Stimulated activated CD4-positive, alpha-beta T cell treated with anti-CD3 and anti-CD28 coated beads, Interleukin-2, amount 100 ng/mL, for 24 hours (primary cell): ENCODE data around the gene PDLIM1.

ENCODE experiments used
- DNase-seq, 2 donors: peaks; one replicate each; pipeline ENCODE4 v3.0.0-alpha.2; 2020

The PDLIM1 gene

DNA sequence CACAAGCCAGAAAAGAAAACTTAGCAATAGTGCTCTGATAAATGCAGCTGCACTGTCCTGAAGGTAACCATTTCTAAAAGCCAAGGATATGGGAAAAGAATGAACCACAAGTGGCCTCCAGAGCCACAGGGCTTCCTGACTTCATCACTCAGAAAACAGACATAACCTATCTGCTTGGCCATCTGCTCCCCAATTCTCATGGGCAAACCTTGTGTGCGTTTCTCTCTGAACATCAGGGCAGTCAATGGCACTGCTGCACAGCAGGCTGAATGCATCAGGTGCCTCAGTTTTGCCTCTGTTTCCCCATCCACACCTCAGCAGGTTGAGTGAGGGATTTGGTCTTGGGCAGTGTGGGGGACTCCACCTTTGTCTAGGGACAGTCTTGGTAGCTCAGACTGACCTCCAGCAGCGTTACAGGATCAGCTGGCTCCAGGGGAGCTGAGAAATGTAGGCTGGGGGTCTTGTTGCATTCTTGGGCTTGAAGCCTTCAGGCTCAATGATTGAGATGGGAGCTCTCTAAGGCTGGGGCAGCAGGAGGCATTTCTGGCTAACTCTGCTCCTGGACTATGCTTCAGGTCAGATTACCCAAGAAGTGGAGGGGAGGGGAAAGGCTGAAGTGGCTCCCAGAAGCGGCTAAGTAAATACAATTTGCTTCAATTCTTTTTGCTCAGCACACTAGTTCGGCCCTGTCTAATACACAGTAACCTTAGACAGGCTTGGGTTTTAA is 23.6 kb upstream of the PDLIM1 start:
- no peak for DNase-seq

DNA sequence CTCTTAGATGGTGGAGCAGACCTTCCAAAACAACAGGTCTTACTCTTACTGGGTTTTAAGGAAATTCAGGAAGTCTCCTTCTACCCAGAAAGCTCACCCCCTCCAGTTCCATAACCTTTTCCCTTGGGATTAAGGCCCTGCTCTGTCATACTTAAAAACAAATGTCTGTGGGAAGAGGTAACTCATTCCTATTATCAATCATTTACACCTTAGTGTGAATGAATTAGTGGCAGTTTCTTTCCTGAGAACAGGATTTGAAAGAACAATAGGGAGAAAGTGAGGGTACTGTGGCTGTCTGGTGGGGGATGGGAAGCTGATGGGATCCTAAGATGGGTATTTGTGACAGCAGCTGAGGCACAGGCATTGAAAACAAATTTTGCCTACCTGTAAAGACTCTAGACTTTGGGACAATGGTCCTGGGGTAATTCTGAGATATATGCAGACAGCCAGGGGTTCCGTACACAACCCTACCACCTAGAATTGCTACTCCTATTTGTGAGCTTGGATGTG is 22.2 kb upstream of the PDLIM1 start:
- DNase-seq, result no peak

DNA sequence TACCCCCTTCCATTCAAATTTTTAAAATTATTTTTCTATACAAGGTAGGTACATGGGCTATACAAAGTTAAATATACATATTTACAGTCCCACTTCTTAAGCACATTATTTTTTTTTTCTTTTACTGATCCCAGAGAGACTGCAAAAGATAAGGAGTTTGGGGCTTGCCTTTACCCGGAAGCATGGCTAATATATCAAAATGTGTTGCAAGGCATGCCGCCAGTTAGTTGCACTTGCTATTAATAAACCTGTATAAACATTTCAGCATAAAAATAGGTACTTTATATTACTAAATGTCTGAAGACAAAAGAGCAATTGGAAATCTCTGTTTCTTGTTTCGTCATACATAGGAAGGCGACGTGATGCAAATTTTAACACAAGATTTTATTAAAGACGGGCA is 21.5 kb upstream of the PDLIM1 start:
- DNase-seq, result no peak

DNA sequence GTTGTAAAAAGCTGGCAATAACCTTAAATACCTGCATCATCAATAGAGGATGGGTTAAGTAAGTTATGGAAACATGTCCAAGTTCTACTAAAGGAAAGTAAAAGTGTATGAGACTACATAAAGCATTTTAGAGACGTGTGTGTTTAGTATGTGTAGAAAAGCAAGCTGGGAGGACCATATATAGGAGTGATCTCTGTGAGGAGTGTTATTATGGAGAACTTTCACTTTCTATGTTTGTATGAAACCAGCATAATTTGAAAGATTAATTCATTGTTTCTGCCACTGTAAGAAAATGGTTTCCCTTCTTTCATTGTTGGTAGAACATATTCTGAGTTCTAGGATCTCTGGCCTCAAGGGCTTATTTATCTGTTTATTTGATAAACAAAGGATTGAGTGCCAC is 19.2 kb upstream of the PDLIM1 start:
- DNase-seq, result no peak

DNA sequence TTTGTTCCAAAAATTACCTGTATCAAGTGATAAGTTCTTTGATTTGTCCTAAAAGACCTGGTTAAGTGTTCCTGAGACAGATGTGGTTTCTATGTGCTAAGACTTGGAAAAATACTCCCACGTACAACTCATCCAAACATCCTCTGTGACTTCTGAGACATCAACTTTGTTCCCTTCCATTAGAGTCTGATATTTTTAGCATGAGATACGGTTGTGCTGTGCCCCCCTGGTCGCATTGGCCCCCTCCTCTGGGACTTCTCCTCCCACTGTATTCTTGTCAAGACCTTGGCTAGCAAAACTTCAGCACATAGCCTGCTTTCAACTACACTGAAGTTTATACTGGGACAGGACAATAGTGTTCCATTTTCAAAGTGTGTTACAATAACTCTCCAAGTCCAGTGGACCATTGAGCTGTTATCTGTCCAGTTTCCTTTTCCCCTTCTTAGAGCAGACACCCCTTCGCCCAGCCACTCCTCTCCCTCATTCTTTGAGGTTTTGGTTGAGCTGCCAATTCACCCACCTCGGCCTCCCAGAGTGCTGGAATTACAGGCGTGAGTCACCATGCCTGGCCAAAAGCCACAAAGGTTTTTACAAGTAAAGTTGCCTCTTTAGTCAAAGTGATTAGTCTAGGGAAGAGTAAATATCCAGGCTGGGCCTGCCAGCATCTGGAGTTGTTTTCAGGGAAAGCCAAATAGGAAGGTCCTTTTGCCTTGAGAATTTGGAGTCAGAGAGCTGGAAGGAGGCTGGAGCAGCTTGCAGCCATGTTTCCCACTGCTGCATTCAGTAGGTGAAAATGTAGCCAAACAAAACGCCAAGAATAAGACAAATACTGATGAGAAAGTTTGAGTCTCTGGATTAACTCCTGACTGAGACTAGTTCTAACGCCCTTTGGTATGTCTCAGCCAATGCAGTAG is 17.8 kb upstream of the PDLIM1 start:
- peak in 1 of 2 donors; percentile 4 for DNase-seq

DNA sequence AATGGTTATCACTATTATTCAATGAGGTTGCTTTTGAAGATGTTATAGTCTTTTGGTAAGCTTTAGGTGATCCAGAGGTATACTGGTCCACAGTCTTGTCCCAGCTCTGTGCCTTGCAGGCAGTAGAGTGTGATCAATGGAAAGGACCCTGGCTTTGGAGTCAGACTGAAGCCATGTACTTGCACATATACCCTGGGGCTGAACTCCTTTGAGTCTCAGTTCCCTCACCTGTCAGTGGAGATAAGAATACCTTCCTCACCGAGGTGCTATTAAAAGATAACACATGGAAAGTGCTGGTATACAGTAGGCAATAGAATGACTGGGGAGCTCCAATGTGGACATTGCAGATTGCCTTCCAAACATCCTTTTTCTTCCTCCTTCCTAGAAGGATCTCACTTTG is 16.0 kb upstream of the PDLIM1 start:
- no peak for DNase-seq

DNA sequence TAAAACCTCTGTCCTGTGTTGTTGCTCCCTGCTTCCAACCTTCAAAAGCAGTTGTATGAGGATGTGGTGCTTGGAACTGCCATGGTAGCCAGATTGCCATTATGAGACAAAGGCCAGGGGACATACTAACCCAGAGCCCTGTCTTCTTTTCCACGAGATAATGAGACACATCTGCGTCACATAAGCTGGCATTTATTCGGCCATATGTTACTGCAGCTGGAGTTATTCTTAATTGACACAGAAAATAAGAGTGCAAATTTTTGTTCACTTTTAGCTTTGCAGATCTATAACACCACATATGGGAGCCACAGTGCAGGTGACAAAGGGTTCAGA is 15.5 kb upstream of the PDLIM1 start:
- no peak for DNase-seq

DNA sequence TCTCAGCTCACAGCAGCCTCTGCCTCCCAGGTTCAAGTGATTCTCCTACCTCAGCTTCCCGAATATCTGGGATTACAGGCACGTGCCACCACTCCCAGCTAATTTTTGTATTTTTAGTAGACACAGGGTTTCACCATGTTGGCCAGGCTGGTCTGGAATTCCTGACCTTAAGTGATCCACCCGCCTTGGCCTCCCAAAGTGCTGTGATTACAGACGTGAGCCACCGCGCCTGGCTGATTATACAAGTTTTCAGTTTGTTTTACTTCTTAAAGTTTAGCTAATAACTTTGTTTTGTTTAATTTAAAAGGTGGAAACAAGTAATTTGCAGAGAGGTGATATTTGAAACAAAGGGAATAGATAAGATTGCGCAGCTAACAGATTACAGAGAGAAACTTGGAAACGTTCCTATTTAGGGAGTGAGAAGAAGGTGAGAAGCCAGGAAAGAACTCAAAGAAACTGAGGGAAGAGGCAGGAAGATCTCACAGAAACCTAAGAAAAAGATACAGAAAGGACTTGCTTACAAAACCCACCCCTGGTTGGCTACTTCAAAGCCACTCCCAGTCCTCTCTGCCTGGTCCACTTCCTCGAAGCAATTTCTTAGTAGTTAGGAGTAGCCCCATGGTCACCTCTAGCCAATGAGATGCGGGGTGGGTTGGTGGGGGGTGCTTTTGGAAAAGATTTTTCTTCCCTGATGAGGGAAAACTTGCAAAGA is 15.0 kb upstream of the PDLIM1 start:
- no peak for DNase-seq

DNA sequence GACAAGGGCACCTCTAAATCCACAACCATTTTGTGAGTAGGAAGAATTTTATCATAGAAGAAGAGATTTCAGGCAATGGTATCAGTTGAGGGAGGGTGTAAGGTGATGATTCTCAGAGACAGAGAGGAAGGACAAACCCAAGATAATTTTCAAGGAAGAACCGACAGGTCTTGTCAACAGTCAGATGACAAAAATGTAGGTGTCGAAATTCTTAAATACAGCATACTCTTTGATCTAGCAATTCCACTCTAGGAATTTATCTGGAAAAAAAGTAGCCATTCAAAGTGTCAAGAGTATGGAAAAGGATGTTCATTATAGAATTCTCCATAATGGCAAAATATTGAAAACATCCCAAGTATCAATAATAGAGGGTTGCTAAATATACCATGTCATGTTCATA is 14.2 kb upstream of the PDLIM1 start:
- no peak for DNase-seq

DNA sequence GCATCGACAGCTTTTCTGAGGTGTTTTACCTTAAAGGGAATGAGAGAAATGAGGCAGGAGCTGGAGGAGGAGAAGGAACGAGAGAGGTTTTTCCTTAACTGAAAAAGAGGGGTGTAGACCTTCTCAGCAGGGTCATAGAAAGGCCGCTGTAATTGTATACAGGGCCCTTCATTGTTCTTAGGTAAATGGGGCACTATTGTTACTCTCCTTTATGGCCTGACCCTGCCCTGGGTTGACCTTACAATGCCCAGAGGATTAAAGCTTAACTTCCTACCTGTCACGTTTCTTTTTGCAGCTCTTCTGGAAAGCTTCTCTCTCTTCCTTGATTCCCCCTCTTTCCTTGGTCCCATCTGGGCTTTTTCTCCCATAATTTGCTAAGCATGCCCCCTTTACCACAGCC is 13.7 kb upstream of the PDLIM1 start:
- DNase-seq, result no peak

DNA sequence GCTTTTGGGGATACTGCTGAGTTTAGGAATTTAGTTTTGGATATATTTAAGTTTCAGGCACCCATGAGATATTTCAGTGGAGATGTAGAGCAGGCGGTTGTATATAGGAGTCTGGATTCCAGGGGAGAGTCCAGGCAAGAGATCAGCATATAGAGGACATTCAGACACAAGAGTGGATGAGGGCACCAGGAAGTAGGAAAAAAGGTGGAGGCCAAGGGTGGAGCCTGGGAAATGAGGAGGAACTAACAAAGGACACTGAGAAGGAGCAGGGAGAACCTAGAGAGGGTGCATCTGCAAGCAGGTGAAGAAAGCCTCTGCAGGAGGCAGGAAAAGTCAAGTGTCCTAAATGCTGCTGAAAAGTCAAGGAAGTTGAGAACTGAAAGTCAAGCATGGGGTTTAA is 13.1 kb upstream of the PDLIM1 start:
- no peak for DNase-seq

DNA sequence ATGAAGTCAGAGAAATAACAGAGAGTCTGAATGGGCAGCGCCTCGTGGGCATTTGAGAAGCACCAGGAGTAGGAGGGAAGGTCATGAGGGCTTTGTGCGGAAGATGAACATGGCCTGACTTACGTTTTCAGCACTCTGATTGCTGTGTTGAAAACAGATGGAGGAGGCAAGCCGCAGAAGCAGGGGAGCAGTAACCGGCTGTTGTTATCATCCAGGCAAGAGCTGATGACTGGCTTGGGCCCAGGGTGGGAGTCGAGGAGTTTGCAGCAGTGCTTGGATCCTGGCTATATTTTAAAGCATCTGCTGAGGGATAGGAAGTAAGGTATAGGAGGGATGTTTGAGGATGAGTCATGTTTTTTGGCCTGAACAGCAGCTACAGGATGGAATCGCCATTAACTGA is 12.7 kb upstream of the PDLIM1 start:
- no peak for DNase-seq

DNA sequence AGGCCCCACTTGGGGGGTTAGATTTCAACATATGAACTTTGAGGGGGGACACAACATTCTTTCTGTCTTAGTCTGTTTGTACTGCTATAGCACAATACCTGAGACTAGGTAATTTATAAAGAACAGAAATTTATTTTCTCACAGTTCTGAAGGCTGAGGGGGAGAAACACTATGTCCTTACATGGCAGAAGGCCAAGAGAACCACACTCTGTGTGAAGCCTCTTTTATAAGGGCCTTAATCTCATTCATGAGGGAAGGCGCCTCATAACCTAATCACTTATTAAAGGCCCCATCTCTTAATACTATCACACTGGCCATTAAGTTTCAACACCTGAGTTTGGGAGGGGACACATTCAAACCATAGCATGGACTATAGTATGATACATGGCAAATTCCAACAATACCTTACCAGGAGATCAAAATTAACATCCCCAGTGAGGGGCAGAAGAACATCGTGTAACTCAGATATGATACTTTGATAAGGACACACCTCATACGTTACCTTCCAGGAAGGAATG is 9.3 kb upstream of the PDLIM1 start:
- DNase-seq, result no peak

DNA sequence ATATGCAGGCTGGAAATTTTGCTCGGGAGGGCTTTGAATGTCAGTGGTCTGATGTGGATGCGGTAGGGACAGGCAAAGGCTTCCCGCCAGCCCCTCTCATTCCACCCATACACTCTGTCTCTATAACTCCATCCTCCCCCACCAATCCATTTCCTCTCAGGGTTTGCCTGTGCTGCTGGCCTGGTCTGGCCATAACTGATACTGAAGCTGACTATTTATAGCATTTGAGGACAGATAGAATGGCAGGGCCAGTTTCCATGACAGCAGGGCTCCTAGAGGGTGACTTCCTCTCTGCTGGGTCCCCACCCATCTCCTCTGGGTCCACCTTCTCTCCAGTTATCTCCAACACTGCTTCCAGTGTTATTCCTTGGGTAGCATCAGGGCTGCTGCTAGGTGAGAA is 6.6 kb upstream of the PDLIM1 start:
- no peak for DNase-seq

DNA sequence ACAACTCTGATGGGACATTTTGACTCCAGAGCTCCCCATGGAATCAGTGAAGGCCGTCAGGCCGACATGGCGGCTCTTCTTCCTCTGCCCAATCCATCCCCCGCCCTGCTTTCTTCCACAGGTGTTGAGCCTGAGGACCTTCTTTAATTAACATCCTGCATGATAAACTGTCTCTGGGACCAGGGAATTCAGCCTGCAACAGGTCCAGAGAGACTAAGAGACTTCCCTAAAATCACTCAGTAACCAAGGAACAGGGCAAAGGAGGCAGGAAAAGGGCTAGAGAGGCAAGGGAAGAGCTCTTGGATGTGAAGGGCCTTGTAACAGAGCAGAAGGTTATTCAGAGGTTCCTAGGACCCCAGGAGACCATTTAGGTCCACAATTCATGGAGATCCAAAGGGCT is 6.0 kb upstream of the PDLIM1 start:
- DNase-seq, result no peak

DNA sequence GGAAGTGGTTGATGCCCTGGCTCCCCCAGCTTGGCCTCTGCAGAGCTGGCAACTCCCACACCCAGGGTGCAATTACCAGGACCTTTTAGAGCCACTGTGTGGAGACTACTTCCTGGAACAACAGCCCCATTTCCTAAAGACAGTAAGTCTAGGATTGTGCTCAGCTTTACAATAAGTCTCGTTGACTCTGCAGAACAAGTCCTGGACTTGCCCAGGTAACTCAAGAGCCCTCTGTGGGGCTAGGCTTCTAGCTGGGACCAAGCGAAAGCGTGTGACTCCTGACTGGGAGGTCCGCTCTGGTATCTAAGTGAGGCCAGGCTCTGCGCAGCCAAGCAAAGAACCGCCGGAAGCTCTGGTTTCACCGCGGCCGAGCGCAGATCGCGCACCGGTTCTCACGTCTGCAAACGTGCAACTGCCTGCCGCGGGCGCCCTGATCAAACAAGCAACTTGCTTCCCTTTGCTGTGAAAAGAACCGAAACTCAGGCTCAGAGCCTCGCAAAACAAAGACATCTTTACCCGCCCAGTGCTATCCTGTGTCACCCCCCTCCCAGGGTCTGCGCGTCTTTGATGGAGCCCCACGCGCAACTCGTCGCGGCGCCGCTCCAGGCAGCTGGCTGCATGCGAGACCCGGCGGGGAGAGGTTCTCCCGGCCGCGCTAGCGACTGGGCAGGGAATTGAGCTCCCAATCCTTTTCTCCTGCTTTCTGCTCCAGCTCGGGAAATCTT is 4.4 kb upstream of the PDLIM1 start:
- peak; percentile 30 to 52 for DNase-seq

DNA sequence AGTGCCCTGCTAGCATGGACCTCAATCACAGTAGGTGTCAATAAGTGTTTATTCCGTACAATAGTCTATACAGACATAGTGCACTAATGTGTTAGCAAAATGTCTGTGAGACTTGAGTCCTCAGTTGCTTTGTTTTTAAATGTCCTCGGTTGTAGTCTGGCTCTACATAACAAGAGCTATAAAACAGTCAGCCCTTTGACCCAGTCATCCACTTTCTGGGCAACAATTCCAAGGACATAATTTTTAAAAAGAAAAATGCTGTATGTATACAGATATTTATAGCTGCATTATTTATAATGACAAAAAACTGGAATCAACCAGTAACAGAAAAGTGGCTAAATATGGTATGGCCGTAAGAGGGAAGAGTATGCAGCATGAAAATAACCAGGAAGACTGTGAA is 2.8 kb upstream of the PDLIM1 start:
- DNase-seq, result no peak

DNA sequence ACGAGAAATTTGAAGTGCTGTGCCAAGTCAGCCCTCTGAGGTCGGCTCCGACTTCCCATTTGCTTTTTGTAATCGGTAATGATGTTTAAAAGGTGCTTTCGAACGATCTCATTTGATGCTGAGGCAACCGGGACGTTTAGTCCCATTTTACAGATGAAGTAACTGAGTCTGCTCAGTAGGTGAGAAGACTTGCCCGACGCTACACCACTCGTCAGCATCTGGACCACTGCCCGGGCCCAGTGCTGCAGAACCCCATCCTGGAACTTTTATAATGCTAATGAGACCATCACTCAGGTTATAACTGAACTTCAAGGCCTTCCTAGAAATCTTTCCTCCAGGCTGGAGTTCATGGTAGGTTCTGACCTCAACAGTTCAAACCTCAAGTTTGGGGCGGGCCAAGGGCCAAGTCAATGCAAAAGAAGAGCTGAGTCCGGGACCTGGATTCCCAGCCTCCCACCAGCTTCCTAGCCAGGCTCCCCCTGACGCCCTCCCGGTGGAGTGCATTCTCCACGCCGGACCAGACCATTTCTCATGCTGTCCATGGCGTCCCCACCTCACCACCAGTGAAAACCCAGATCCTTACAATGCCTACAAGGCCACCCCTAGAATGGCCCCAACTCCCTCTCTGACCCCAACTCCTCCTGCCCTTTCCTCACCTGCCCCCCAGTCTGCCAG is 699 bp upstream of the PDLIM1 start:
- DNase-seq, result no peak

DNA sequence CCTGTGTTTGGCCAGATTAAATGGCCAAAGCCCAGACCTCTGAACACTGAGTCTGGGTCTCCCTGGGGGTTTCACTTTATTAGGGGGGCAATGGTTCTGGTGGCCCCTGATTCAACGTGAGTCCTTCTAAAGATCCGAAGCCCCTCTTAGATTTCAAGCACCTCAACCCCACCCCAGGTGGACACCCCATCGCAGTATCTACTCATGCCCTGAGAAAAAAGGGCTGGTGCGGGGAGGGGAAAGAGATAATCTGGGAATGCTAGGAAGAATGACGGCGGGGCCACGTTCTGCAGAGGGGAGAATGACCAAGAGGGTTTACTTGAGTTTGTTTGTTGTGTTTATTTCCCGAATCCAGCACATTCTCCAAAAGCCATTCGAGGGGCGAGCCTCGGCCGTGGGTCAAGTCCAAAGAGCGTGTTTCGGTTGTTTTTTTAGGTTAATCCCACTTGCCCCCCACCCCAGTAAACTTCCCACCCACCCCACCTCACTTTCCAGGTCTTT is 832 bp downstream of the PDLIM1 start:
- DNase-seq, result no peak

DNA sequence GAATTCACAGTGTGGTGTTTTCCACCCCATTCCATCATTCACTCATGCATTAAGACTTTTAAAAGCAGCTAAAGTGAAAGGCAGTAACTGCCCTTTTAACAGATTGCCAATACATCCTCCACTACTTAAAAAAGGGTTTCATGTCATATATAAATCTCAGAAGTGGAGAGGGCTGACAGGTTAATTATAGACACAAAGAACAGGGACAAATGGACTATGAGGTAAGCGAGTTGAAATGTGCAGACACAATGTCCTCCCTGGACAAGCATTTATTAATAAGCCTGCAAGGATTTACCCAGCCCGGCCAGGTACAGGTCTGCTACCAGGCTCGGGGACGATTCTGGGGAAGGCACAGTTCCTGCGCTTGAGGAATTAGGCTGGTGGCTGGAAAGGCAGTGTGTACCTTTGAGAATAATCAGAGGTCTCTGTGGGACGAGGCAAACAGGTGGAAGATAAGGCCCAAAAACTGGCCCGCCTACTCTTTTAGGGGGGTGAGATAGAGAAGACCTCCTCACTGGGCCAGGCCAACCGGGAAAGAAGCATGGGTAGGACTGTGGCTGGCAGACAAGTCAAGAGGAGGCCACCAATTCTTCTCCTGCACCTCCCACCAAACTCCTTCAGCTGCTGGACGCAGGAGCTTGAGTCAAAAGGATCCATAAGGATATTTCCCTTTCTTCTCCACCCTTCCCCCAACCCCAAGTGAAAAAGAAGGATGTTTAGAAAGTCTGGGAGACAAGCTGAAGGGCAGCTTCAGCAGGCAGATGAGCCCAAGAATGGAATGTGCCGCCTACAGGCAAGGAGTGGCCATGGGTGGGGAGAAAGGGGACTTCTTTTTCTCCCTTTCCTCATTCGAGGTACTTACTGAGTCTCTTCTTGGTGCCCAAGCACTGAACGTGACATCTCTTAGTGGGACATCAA is 1.5 kb downstream of the PDLIM1 start:
- no peak for DNase-seq

DNA sequence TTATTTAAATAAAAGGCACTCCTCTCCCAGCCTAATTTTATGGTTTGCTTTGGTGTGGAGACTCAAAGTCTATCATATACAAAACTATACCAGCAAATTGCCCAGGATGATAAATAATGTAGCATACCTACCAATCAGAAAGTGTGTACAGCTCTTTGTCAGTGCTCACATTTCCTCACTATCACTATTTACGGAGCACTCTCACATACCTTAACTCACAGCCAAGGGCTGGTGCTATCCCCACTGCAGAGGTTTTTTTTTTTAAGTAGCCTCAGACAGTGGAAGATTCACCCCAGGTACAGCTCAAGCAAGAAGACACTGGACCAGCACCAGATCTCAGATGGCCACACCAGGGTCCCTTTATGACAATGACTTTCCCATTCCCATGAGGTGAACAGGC is 2.5 kb downstream of the PDLIM1 start:
- no peak for DNase-seq
